OCI-LY1 (cell line): ENCODE results near the gene CHMP5.

Experiments
- EZH2 ChIP-seq: fragments of 200-600 bp; sonication (generic), shearing (Covaris generic); IDR thresholded peaks from 2 replicates; pipeline ENCODE4 v1.8.0; 2017; ENCODE audit warnings: borderline replicate concordance, mixed run types, mild to moderate bottlenecking, antibody characterized with exemption, low read length, moderate library complexity, mixed read lengths
- TF ChIP-seq, protein P1 (sequence below): fragments of 200-600 bp; sonication (generic), shearing (Covaris generic); IDR thresholded peaks from 2 replicates; pipeline ENCODE4 v1.5.1; 2017; ENCODE audit warnings: mild to moderate bottlenecking, antibody characterized with exemption, low read length, moderate library complexity, mixed read lengths

GRCh38 chr9:33229359-33230114, 35.3 kb upstream of the CHMP5 start:
- TF ChIP-seq, protein P1, sequence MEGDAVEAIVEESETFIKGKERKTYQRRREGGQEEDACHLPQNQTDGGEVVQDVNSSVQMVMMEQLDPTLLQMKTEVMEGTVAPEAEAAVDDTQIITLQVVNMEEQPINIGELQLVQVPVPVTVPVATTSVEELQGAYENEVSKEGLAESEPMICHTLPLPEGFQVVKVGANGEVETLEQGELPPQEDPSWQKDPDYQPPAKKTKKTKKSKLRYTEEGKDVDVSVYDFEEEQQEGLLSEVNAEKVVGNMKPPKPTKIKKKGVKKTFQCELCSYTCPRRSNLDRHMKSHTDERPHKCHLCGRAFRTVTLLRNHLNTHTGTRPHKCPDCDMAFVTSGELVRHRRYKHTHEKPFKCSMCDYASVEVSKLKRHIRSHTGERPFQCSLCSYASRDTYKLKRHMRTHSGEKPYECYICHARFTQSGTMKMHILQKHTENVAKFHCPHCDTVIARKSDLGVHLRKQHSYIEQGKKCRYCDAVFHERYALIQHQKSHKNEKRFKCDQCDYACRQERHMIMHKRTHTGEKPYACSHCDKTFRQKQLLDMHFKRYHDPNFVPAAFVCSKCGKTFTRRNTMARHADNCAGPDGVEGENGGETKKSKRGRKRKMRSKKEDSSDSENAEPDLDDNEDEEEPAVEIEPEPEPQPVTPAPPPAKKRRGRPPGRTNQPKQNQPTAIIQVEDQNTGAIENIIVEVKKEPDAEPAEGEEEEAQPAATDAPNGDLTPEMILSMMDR = peak; percentile 32; the same call in 1 of the 2 replicates
- TF ChIP-seq EZH2 = no peak
